ENCODE data around the gene PRKCZ. TPM values are rescaled to one million over a fixed set of nuclear protein-coding genes. Genes with fewer than 3 reads are reported as not detected.

The PRKCZ gene
- total RNA-seq, 3 donors from 2014 or later (not counting 1 experiment from before 2014, with no cell fraction given): 25.1 to 37.1 (median 30.5) TPM

GRCh38 chr1:2226525-2227345, 176.5 kb downstream of the PRKCZ start:
- Histone ChIP-seq H3K4me3 (ENCODE audit: low read length) (peak overlapping the region; percentile 30), H3K4me1 (ENCODE audit: control insufficient read depth, insufficient read depth, low read length) (peaks cover 38% of the 10 kb centered on the region), H3K27ac (ENCODE audit: low read length) (peak overlapping the region; percentile 85), H3K27me3 (ENCODE audit: control insufficient read depth, insufficient read depth, low read length) (no peaks in the 10 kb centered on the region), H3K36me3 (ENCODE audit: control insufficient read depth, insufficient read depth, low read length) (no peaks in the 10 kb centered on the region), H3K9me3 (ENCODE audit: control insufficient read depth, insufficient read depth, low read length) (no peaks in the 10 kb centered on the region)
- peak overlapping the region; percentile 72 to 87 for H3K27ac Mint-ChIP-seq
- WGBS (ENCODE audit: insufficient coverage): 28% methylated on average over 73 of the region's 73 CpGs
- intact Hi-C loops (cut with micrococcal nuclease): no loop called here
- H3K27me3 Mint-ChIP-seq (ENCODE audit: low read depth in 2 of 2): peaks cover 0 to 2% of the 10 kb centered on the region in 2 donors
- peak overlapping the region; percentile 82 for H3K4me3 Mint-ChIP-seq
- ATAC-seq (no peak), DNase-seq (no peak)
- no peaks in the 10 kb centered on the region for H3K9me3 Mint-ChIP-seq
- H3K4me1 Mint-ChIP-seq: peaks cover 14 to 37% of the 10 kb centered on the region in 2 donors
- H3K36me3 Mint-ChIP-seq: no peaks in the 10 kb centered on the region
- TF ChIP-seq CTCF (IDR thresholded peaks at IDR 0.05): no peak

- H3K27ac Mint-ChIP-seq: peak overlapping the region in 1 of 2 donors; percentile 75
- no peaks in the 10 kb centered on the region for H3K9me3 ChIP-seq (ENCODE audit: control insufficient read depth, insufficient read depth, low read length)
- no peak for TF ChIP-seq CTCF (IDR thresholded peaks at IDR 0.05)
- no peaks in the 10 kb centered on the region for H3K36me3 ChIP-seq (ENCODE audit: control insufficient read depth, insufficient read depth, low read length)
- ATAC-seq: peak; percentile 75 to 90 (median 83)
- no peaks in the 10 kb centered on the region for H3K27me3 ChIP-seq (ENCODE audit: control insufficient read depth, insufficient read depth, low read length)
- peaks cover 22 to 45% of the 10 kb centered on the region in 2 donors for H3K4me1 Mint-ChIP-seq
- intact Hi-C loops (cut with micrococcal nuclease): no loop called here
- H3K4me1 ChIP-seq (ENCODE audit: control insufficient read depth, insufficient read depth, low read length): peaks cover 46% of the 10 kb centered on the region
- WGBS (ENCODE audit: insufficient coverage): under 1% methylated on average over 129 of the region's 129 CpGs
- peak; percentile 92 to 96 for DNase-seq
- no peaks in the 10 kb centered on the region for H3K9me3 Mint-ChIP-seq
- peak overlapping the region; percentile 30 for H3K4me3 ChIP-seq (ENCODE audit: low read length)
- peak overlapping the region; percentile 77 for H3K4me3 Mint-ChIP-seq
- no peaks in the 10 kb centered on the region for H3K36me3 Mint-ChIP-seq
- H3K27me3 Mint-ChIP-seq (ENCODE audit: low read depth in 2 of 2): peaks cover 0 to 2% of the 10 kb centered on the region in 2 donors
- H3K27ac ChIP-seq (ENCODE audit: low read length): peak overlapping the region; percentile 85
Measured at GRCh38 chr1:2227346-2228156, 177.3 kb downstream of the PRKCZ start.

- Mint-ChIP-seq H3K9me3 (no peaks in the 10 kb centered on the region), H3K4me3 (peak within 1 kb of the TSS; percentile 93), H3K27me3 (ENCODE audit: low read depth in 2 of 2) (peaks cover 0 to 2% of the 10 kb centered on the region in 2 donors), H3K4me1 (peaks cover 28 to 51% of the 10 kb centered on the region in 2 donors), H3K36me3 (no peaks in the 10 kb centered on the region), H3K27ac (peak within 1 kb of the TSS; percentile 85 to 97)
- Histone ChIP-seq H3K36me3 (ENCODE audit: control insufficient read depth, insufficient read depth, low read length) (no peaks in the 10 kb centered on the region), H3K4me3 (ENCODE audit: low read length) (peak within 1 kb of the TSS; percentile 58), H3K9me3 (ENCODE audit: control insufficient read depth, insufficient read depth, low read length) (no peaks in the 10 kb centered on the region), H3K27me3 (ENCODE audit: control insufficient read depth, insufficient read depth, low read length) (no peaks in the 10 kb centered on the region), H3K4me1 (ENCODE audit: control insufficient read depth, insufficient read depth, low read length) (peaks cover 53% of the 10 kb centered on the region), H3K27ac (ENCODE audit: low read length) (peak within 1 kb of the TSS; percentile 85)
- under 1% methylated on average over 100 of the region's 100 CpGs for WGBS (ENCODE audit: insufficient coverage)
- intact Hi-C loops (cut with micrococcal nuclease): no loop called here
- no peak for TF ChIP-seq CTCF (IDR thresholded peaks at IDR 0.05)
- DNase-seq (no peak), ATAC-seq (no peak)
Measured at GRCh38 chr1:2228157-2228594, 178.0 kb downstream of the PRKCZ start, which contains the start of gene SKI. TSS of gene SKI (plus strand) at chr1:2228319. CDS start at chr1:2228767, 448 bp downstream.
